ENCODE data around the gene WWOX. TPM values are rescaled to one million over a fixed set of nuclear protein-coding genes. Genes with fewer than 3 reads are reported as not detected.

WWOX gene
- total and polyA plus RNA-seq, 2 of the 4 experiments (the other 2 are of a cell fraction): 2.7 to 5.4 TPM

- no peak overlapping the region for H3K14ac ChIP-seq (replicated peaks; ENCODE audit: low read depth, low read length)
- no peak overlapping the region for H4K91ac ChIP-seq (ENCODE audit: insufficient read depth, low read depth, low read length)
- H3K9me1 ChIP-seq (ENCODE audit: insufficient read depth, low read length): no peaks in the 10 kb centered on the region
- dilution Hi-C loops (cut with HindIII; ENCODE audit: low sequenced_read_pairs, unreplicated experiment) (no loop called here), in situ Hi-C loops (cut with MboI; ENCODE audit: low sequenced_read_pairs) (no loop called here), intact Hi-C loops (cut with micrococcal nuclease) (no loop called here)
- 80% methylated on average over 1 of the region's 3 CpGs; no CpG with 5 or more reads in 1 of the 2 experiments for WGBS, 2 experiments (ENCODE audit: extremely low coverage in 2 of 2, insufficient read length in 1 of 2)
- no peaks in the 10 kb centered on the region for H3K27me3 ChIP-seq (ENCODE audit: control insufficient read depth, insufficient read depth, low read length)
- no peak overlapping the region for H3K4me2 ChIP-seq (ENCODE audit: low read depth, low read length)
- no peak overlapping the region for H2BK15ac ChIP-seq (ENCODE audit: low read depth, low read length)
- H2BK120ac ChIP-seq (ENCODE audit: low read depth, low read length): no peak overlapping the region
- no peak overlapping the region for H4K8ac ChIP-seq (ENCODE audit: low read depth in 2 of 2, low read length in 2 of 2)
- no peak overlapping the region for H2BK20ac ChIP-seq (ENCODE audit: low read depth, low read length)
- no peaks in the 10 kb centered on the region for H4K20me1 ChIP-seq (ENCODE audit: insufficient read depth, low read length)
- BruUV-seq (replicated peaks): no TSS peak
- H2AK5ac ChIP-seq (ENCODE audit: low read depth, low read length): no peak overlapping the region
- H3K56ac ChIP-seq (ENCODE audit: extremely low read depth, insufficient read depth, low read length): no peak overlapping the region
- ATAC-seq (ENCODE audit: low read depth) (no peak), DNase-seq (no peak)
- POLR2A ChIA-PET (ENCODE audit: unreplicated experiment): no interaction called here
- H2AK9ac ChIP-seq (replicated peaks; ENCODE audit: low read depth, low read length, poor library complexity): no peak overlapping the region
- no peak overlapping the region for H3K23ac ChIP-seq (ENCODE audit: low read depth, low read length)
- H2AFZ ChIP-seq (replicated peaks; ENCODE audit: low read length, poor library complexity): no peak overlapping the region
- peaks cover 9% of the 10 kb centered on the region for H3K9me3 ChIP-seq (ENCODE audit: control insufficient read depth, insufficient read depth, low read length)
- no peak overlapping the region for H2BK5ac ChIP-seq (ENCODE audit: low read depth, low read length, poor library complexity, severe bottlenecking)
- no peaks in the 10 kb centered on the region for H3K4me1 ChIP-seq (ENCODE audit: control insufficient read depth, insufficient read depth, low read length)
- H3K36me3 ChIP-seq (ENCODE audit: control insufficient read depth, insufficient read depth, low read length): no peaks in the 10 kb centered on the region
- TF ChIP-seq RFX5 (IDR thresholded peaks at IDR 0.05; ENCODE audit: low read depth, low read length) (no peak), RAD21 (IDR thresholded peaks at IDR 0.05; ENCODE audit: low read length) (no peak), CEBPB (IDR thresholded peaks at IDR 0.05; ENCODE audit: low read depth, low read length) (no peak), MXI1 (IDR thresholded peaks at IDR 0.05; ENCODE audit: borderline replicate concordance, low read depth, low read length) (no peak), ELK1 (IDR thresholded peaks at IDR 0.05; ENCODE audit: borderline replicate concordance, low read depth, low read length) (no peak), FOS (IDR thresholded peaks at IDR 0.05; ENCODE audit: low read depth, low read length) (no peak), CTCF (conservative IDR thresholded peaks at IDR 0.05; ENCODE audit: low read depth, low read length) (no peak), POLR2A (IDR thresholded peaks at IDR 0.05; ENCODE audit: low read depth, low read length) (no peak), SMC3 (IDR thresholded peaks at IDR 0.05; ENCODE audit: low read depth, low read length) (no peak), RCOR1 (IDR thresholded peaks at IDR 0.05; ENCODE audit: insufficient replicate concordance, low read length) (no peak), BHLHE40 (IDR thresholded peaks at IDR 0.05; ENCODE audit: low read depth, low read length) (no peak), USF2 (IDR thresholded peaks at IDR 0.05; ENCODE audit: low read depth, low read length) (no peak), MAFK (IDR thresholded peaks at IDR 0.05; ENCODE audit: low read depth, low read length) (no peak), NFE2L2 (IDR thresholded peaks at IDR 0.05; ENCODE audit: low read depth, low read length) (no peak), MAZ (IDR thresholded peaks at IDR 0.05; ENCODE audit: borderline replicate concordance, low read depth, low read length) (no peak), CHD1 (IDR thresholded peaks at IDR 0.05; ENCODE audit: low read depth, low read length) (no peak)
- H4K5ac ChIP-seq (ENCODE audit: low read depth, low read length): no peak overlapping the region
- H3K79me1 ChIP-seq (ENCODE audit: low read depth in 1 of 2, low read length in 2 of 2): no peaks in the 10 kb centered on the region
- no peak overlapping the region for H3K4me3 ChIP-seq (ENCODE audit: insufficient read depth, low read depth, low read length)
- H3K18ac ChIP-seq (ENCODE audit: low read depth, low read length): no peak overlapping the region
- no peak overlapping the region for H3K4ac ChIP-seq (ENCODE audit: low read depth, low read length)
- CTCF ChIA-PET: no interaction called here
- no peak overlapping the region for H3K9ac ChIP-seq (ENCODE audit: low read depth, low read length)
- no peak overlapping the region for H3K27ac ChIP-seq (ENCODE audit: insufficient read depth, low read length)
These were observed 652.1 kb downstream of the WWOX start for GRCh38 chr16:78751601-78752000.
